K562 (cell line): ENCODE results near the gene DGCR6L. TPM values are rescaled to one million over a fixed set of nuclear protein-coding genes. Genes with fewer than 3 reads are reported as not detected.
A peak's percentile ranks its signal among the peaks of the same experiment; 100 is the strongest.
"Not testable (repeated sequence)": the region's sequence is repeated elsewhere in the genome, so short reads cannot be mapped to it uniquely, and the experiment has no call there.

Experiments
- ATAC-seq: fragments of 200-7000 bp; cut with Tn5 transposase; 3 replicates; pipeline ENCODE4 v1.9.1; 2020; ENCODE audit warnings: moderate library complexity
- BruUV-seq: library from RNA; stranded (reverse); fragments of 400-500 nt; replicated peaks from 2 replicates; lab custom pipeline; 2021; lab: Mats Ljungman, UMichigan
- CTCF ChIA-PET: fragments of 300-600 bp; formaldehyde crosslinking; extraction: SDS; loops from one replicate; lab custom pipeline; 2021; ENCODE audit warnings: low intra/inter-chr PET ratio; lab: Yijun Ruan, JAX
- POLR2A ChIA-PET: fragments of 300-600, 350-650 bp; sonication (Branson Sonifier 250); formaldehyde crosslinking; extraction: SDS; loops from one replicate; lab custom pipeline; 2021; ENCODE audit warnings: antibody characterized with exemption, inconsistent platforms; lab: Yijun Ruan, JAX
- DNase-seq, 4 experiments: peaks; one replicate each; pipeline versions ENCODE4 v3.0.0 to v3.0.0-alpha.2; 2011 to 2018; ENCODE audit warnings: low spot score in 3 of 4, mixed read lengths in 3 of 4; ENCODE audit errors: extremely low read depth in 1 of 4
- FAIRE-seq: peaks from 2 replicates; lab custom pipeline; 2011; peaks lifted over from hg19 to GRCh38; lab: Jason Lieb, UNC
- H2AFZ ChIP-seq: 2 replicates; pipeline ENCODE4 v1.6.0; 2011; ENCODE audit warnings: low read depth, low read length, control low read depth, inconsistent platforms
- H3K27ac ChIP-seq: fragments of 200-600 bp; 3 replicates; pipeline ENCODE4 v1.8.0; 2011; ENCODE audit warnings: low read depth, mild to moderate bottlenecking, control low read depth, inconsistent platforms, low read length, moderate library complexity, mixed read lengths; ENCODE audit errors: extremely low read depth
- H3K27me3 ChIP-seq, 2 experiments: fragments of 300-600 bp in 1 of 2; 2 replicates in 1 of 2; 3 replicates in 1 of 2; pipeline versions ENCODE4 v1.6.0 to v1.8.0; 2011; ENCODE audit warnings: inconsistent platforms in 2 of 2, low read length in 2 of 2, mild to moderate bottlenecking in 1 of 2, mixed read lengths in 1 of 2, moderate library complexity in 1 of 2; ENCODE audit not compliant: control insufficient read depth in 2 of 2, insufficient read depth in 2 of 2
- H3K36me3 ChIP-seq: fragments of 300-600 bp; 3 replicates; pipeline ENCODE4 v1.8.0; 2011; ENCODE audit warnings: mild to moderate bottlenecking, low read length, inconsistent platforms; ENCODE audit not compliant: control insufficient read depth, insufficient read depth
- H3K4me1 ChIP-seq, 2 experiments: fragments of 200-600 bp in 1 of 2; replicated peaks in 1 of 2; 2 replicates in 1 of 2; 3 replicates in 1 of 2; pipeline versions ENCODE4 v1.5.1 to v1.8.0; 2011; ENCODE audit warnings: inconsistent platforms in 2 of 2, low read length in 2 of 2, mild to moderate bottlenecking in 1 of 2, mixed read lengths in 1 of 2, moderate library complexity in 1 of 2; ENCODE audit not compliant: control insufficient read depth in 2 of 2, insufficient read depth in 2 of 2
- H3K4me2 ChIP-seq: 2 replicates; pipeline ENCODE4 v1.6.1; 2011; ENCODE audit warnings: low read length, control low read depth, inconsistent platforms, mixed read lengths; ENCODE audit not compliant: insufficient read depth
- H3K4me3 ChIP-seq: fragments of 200-600 bp; sonication (generic), shearing (Covaris generic); 2 replicates; pipeline ENCODE4 v1.5.1; 2016; ENCODE audit warnings: control low read depth, inconsistent platforms
- H3K79me2 ChIP-seq: fragments of 200-600 bp; 3 replicates; pipeline ENCODE4 v1.8.0; 2011; ENCODE audit warnings: low read length, inconsistent platforms; ENCODE audit not compliant: control insufficient read depth, insufficient read depth
- H3K9ac ChIP-seq, 2 experiments: 2 replicates each; pipeline versions ENCODE4 v1.6.0 to v1.6.1; 2011; ENCODE audit warnings: low read depth in 2 of 2, low read length in 2 of 2, control low read depth in 1 of 2, inconsistent platforms in 1 of 2, mild to moderate bottlenecking in 1 of 2, mixed read lengths in 1 of 2; ENCODE audit not compliant: insufficient read depth in 1 of 2
- H3K9me1 ChIP-seq: one replicate; pipeline ENCODE4 v1.6.0; 2011; ENCODE audit warnings: inconsistent platforms, mild to moderate bottlenecking, low read length, moderate library complexity; ENCODE audit not compliant: control insufficient read depth, insufficient read depth
- H3K9me3 ChIP-seq: replicated peaks from 2 replicates; pipeline ENCODE4 v1.5.1; 2011; ENCODE audit warnings: low read depth, low read length, inconsistent platforms; ENCODE audit not compliant: control insufficient read depth, insufficient read depth
- H4K20me1 ChIP-seq: replicated peaks from 2 replicates; pipeline ENCODE4 v1.6.1; 2011; ENCODE audit warnings: low read length, inconsistent platforms, mixed read lengths; ENCODE audit not compliant: control insufficient read depth, insufficient read depth
- MYBL2 ChIP-seq, 2 experiments: fragments of 450-650 bp in 1 of 2; sonication (generic) in 1 of 2; formaldehyde crosslinking in 1 of 2; IDR thresholded peaks; 2 replicates each; pipeline versions ENCODE4 v1.6.1 to v1.8.1; 2017 to 2022; ENCODE audit warnings: borderline replicate concordance in 1 of 2, inconsistent platforms in 1 of 2, low read depth in 1 of 2, mild to moderate bottlenecking in 1 of 2, missing genetic modification reagents in 1 of 2, moderate library complexity in 1 of 2
- PCBP1 ChIP-seq: fragments of 200-400 bp; formaldehyde crosslinking; IDR thresholded peaks from 2 replicates; pipeline ENCODE4 v1.6.1; 2018; ENCODE audit warnings: mild to moderate bottlenecking, low read depth, low read length; ENCODE audit not compliant: poor library complexity, severe bottlenecking
- WGBS: fragments of 100-300 bp; shearing (Covaris generic); methylation state at CpG from one replicate; pipeline ENCODE4 v1.1.6; 2016; ENCODE audit warnings: low coverage, mixed read lengths; ENCODE audit not compliant: insufficient coverage; ENCODE audit errors: missing lambda C conversion rate; 5-methylcytosine and 5-hydroxymethylcytosine counted together
- in situ Hi-C: fragments of 300-500 bp; cut with MboI; formaldehyde crosslinking; loops from 4 replicates; pipeline ENCODE4 v1.15.0; 2018; ENCODE audit warnings: inconsistent platforms, mixed read lengths
- intact Hi-C: fragments of 100-400 bp; cut with micrococcal nuclease; formaldehyde crosslinking; loops from 2 replicates; pipeline ENCODE4 v1.14.2; 2022
- polyA plus RNA-seq, 8 experiments: library from polyadenylated mRNA; depleted of rRNA in 4 of 8; stranded (reverse) in 5 of 8; unstranded in 3 of 8; fragments of >200 nt; fragmentation: Nextera tagmentation in 2 of 8; fragmentation: Illumina TruSeq in 1 of 8; extraction: Ambion mirVana in 2 of 8; extraction: Trizol in 1 of 8; gene quantifications; 2 replicates each; pipeline versions ENCODE4 v1.2.1 to v1.2.3, GENCODE V29; 2011 to 2014; ENCODE audit warnings: inconsistent platforms in 1 of 8, missing spikeins in 1 of 8
- total RNA-seq, 7 experiments: library from RNA; depleted of rRNA in 6 of 7; stranded (reverse); fragments of >200 nt in 6 of 7; fragmentation: Illumina TruSeq in 2 of 7; extraction: Trizol in 2 of 7; gene quantifications; 2 replicates each; pipeline versions ENCODE4 v1.2.1 to v1.2.3, GENCODE V29; 2011 to 2021; ENCODE audit warnings: low replicate concordance in 1 of 7
- TF ChIP-seq, protein P1 (sequence below): sonication (generic); formaldehyde crosslinking; IDR thresholded peaks from 2 replicates; pipeline ENCODE4 v1.8.1; 2023; ENCODE audit warnings: mild to moderate bottlenecking, missing genetic modification reagents
- TF ChIP-seq, protein P2 (sequence below): sonication (generic); formaldehyde crosslinking; IDR thresholded peaks from 2 replicates; pipeline ENCODE4 v1.8.1; 2022; ENCODE audit warnings: missing genetic modification reagents

DGCR6L gene
- total and polyA plus RNA-seq, 9 of the 15 experiments (the other 6 are each of a cell fraction or from before 2014, with no cell fraction given): 3.6 to 151 (median 51.0) TPM

DNA sequence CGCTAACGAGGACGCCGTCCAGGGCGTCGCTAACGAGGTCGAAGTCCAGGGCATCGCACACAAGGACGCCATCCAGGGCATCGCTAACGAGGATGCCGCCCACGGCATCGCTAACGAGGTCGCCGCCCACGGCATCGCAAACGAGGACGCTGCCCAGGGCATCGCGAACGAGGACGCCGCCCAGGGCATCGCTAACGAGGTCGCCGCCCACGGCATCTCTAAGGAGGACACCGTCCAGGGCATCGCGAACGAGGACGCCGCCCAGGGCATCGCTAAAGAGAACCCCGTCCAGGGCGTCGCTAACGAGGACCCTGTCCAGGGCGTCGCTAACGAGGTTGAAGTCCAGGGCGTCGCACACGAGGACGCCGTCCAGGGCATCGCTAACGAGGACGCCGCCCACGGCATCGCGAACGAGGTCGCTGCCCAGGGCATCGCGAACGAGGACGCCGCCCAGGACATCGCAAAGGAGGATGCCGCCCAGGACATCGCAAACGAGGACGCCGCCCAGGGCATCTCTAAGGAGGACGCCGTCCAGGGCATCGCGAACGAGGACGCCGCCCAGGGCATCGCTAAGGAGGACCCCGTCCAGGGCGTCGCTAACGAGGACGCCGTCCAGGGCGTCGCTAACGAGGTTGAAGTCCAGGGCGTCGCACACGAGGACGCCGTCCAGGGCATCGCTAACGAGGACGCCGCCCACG is 36.2 kb upstream of the DGCR6L start:
- H3K36me3 ChIP-seq; in situ Hi-C loops; POLR2A ChIA-PET; H3K4me2 ChIP-seq; H2AFZ ChIP-seq; H3K79me2 ChIP-seq; FAIRE-seq; intact Hi-C loops; BruUV-seq; H3K27me3 ChIP-seq; ATAC-seq; H3K9me1 ChIP-seq; H3K4me3 ChIP-seq; H4K20me1 ChIP-seq; H3K9ac ChIP-seq; CTCF ChIA-PET; H3K27ac ChIP-seq; TF ChIP-seq MYBL2 (IDR thresholded peaks at IDR 0.05; ENCODE audit: low read depth): not testable (repeated sequence)
- peak in 1 of 4 experiments; percentile 0 for DNase-seq
- WGBS: 85% methylated on average over 91 of the region's 98 CpGs
- Histone ChIP-seq H3K9me3 (peaks cover 17% of the 10 kb centered on the region), H3K4me1 (peaks cover 0 to 15% of the 10 kb centered on the region in 2 experiments; a peak in 1 of 5 replicates)
- TF ChIP-seq, protein P1, sequence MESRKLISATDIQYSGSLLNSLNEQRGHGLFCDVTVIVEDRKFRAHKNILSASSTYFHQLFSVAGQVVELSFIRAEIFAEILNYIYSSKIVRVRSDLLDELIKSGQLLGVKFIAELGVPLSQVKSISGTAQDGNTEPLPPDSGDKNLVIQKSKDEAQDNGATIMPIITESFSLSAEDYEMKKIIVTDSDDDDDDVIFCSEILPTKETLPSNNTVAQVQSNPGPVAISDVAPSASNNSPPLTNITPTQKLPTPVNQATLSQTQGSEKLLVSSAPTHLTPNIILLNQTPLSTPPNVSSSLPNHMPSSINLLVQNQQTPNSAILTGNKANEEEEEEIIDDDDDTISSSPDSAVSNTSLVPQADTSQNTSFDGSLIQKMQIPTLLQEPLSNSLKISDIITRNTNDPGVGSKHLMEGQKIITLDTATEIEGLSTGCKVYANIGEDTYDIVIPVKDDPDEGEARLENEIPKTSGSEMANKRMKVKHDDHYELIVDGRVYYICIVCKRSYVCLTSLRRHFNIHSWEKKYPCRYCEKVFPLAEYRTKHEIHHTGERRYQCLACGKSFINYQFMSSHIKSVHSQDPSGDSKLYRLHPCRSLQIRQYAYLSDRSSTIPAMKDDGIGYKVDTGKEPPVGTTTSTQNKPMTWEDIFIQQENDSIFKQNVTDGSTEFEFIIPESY (CRISPR knock-in tag): 0 out of 2 replicates have a peak, but pooled peaks have one; percentile 51
- peak; percentile 61; the same call in 1 of the 2 replicates for TF ChIP-seq MYBL2 (CRISPR knock-in tag; IDR thresholded peaks at IDR 0.05; ENCODE audit: borderline replicate concordance)
- TF ChIP-seq, protein P2, sequence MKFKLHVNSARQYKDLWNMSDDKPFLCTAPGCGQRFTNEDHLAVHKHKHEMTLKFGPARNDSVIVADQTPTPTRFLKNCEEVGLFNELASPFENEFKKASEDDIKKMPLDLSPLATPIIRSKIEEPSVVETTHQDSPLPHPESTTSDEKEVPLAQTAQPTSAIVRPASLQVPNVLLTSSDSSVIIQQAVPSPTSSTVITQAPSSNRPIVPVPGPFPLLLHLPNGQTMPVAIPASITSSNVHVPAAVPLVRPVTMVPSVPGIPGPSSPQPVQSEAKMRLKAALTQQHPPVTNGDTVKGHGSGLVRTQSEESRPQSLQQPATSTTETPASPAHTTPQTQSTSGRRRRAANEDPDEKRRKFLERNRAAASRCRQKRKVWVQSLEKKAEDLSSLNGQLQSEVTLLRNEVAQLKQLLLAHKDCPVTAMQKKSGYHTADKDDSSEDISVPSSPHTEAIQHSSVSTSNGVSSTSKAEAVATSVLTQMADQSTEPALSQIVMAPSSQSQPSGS: peak; percentile 40
- TF ChIP-seq PCBP1: peak; percentile 19
